Heart left ventricle (tissue), 16 donors: Measurements from ENCODE around the gene DDX42. TPM values are rescaled to one million over a fixed set of nuclear protein-coding genes. Genes with fewer than 3 reads are reported as not detected.

ENCODE experiments used
- ATAC-seq, 4 donors: fragments of 200-7000 bp; cut with Tn5 transposase; one replicate each; pipeline ENCODE4 v1.9.1; 2020 to 2022; ENCODE audit warnings: moderate library complexity in 4 of 4, mild to moderate bottlenecking in 3 of 4, moderate number of reproducible peaks in 1 of 4
- DNase-seq, 5 donors: peaks; one replicate each; pipeline ENCODE4 v3.0.0-alpha.2; 2020
- H3K27ac ChIP-seq, 12 donors: fragments of 200-600 bp; sonication (generic) in 4 of 12; one replicate each; pipeline versions ENCODE4 v1.5.0 to v1.8.0; 2016 to 2022; ENCODE audit warnings: mild to moderate bottlenecking in 2 of 12
- H3K27me3 ChIP-seq, 9 donors: fragments of 200-600 bp; sonication (generic) in 2 of 9; one replicate each; pipeline versions ENCODE4 v1.5.1 to v1.8.0; 2016 to 2022; ENCODE audit warnings: mild to moderate bottlenecking in 3 of 9
- H3K36me3 ChIP-seq, 9 donors: fragments of 200-600 bp; sonication (generic) in 2 of 9; one replicate each; pipeline versions ENCODE4 v1.5.0 to v1.8.0; 2018 to 2022; ENCODE audit warnings: mild to moderate bottlenecking in 2 of 9
- H3K4me1 ChIP-seq, 12 donors: fragments of 200-600 bp; sonication (generic) in 4 of 12; one replicate each; pipeline versions ENCODE4 v1.5.0 to v1.8.0; 2016 to 2022; ENCODE audit warnings: mild to moderate bottlenecking in 3 of 12
- H3K4me3 ChIP-seq, 12 donors: fragments of 200-600 bp; sonication (generic) in 4 of 12; one replicate each; pipeline versions ENCODE4 v1.5.0 to v1.8.0; 2017 to 2022; ENCODE audit warnings: mild to moderate bottlenecking in 9 of 12, moderate library complexity in 4 of 12
- H3K9me3 ChIP-seq, 12 donors: fragments of 200-600 bp; sonication (generic) in 4 of 12; one replicate each; pipeline versions ENCODE4 v1.5.0 to v1.8.0; 2016 to 2022; ENCODE audit warnings: mild to moderate bottlenecking in 1 of 12
- CTCF ChIP-seq, 12 donors: fragments of 200-600 bp; sonication (generic) in 4 of 12; IDR thresholded peaks; one replicate each; pipeline versions ENCODE4 v1.5.0 to v1.8.0; 2018 to 2022; ENCODE audit warnings: antibody characterized with exemption in 12 of 12, mild to moderate bottlenecking in 5 of 12
- POLR2A ChIP-seq, 2 donors: fragments of 450-650 bp; IDR thresholded peaks; one replicate each; pipeline ENCODE4 v1.6.1; 2017; ENCODE audit warnings: antibody characterized with exemption in 2 of 2, mild to moderate bottlenecking in 2 of 2, moderate library complexity in 2 of 2
- WGBS, 4 donors: extraction: QIAGEN DNeasy Blood & Tissue Kit in 2 of 4; methylation state at CpG; one replicate each; pipeline versions ENCODE4 v1.1.5 to v1.1.7; 2013 to 2018; 5-methylcytosine and 5-hydroxymethylcytosine counted together
- intact Hi-C, 10 donors: fragments of 100-400 bp; cut with DNase I; formaldehyde crosslinking; loops; one replicate each; pipeline versions ENCODE4 v1.11.1 to v1.14.2; 2022
- polyA plus RNA-seq, 2 donors: library from polyadenylated mRNA; stranded (reverse); fragments of 200-250 nt; gene quantifications; one replicate each; pipeline ENCODE4 v1.2.3, GENCODE V29; 2013
- total RNA-seq, 9 donors: library from RNA; depleted of rRNA in 2 of 9; stranded (reverse); fragments of >200 nt in 2 of 9; fragmentation: NEBNext Ultra II Directional in 3 of 9; extraction: Animal tissue kit (Norgen Biotek cat#: 25700) in 3 of 9; gene quantifications; one replicate each; pipeline versions ENCODE4 v1.1.0 to v1.2.4, GENCODE V29; 2016 to 2023
- donor health status: ischemic (EF 13 %, LVEDD 7.1; RV severe dilation, severe dysfunction).
- donor health status: healthy with polysubstance abuse.
- donor health status: DM: no; HTN: yes; CAD: no.
- donor health status: DM: no; HTN: no; CAD: no.
- donor health status: ischemic (EF 25% LVEDD 6.9; RV normal size, moderate dysfunction).
- donor health status: ischemic (EF 25% LVEDD 5.7; RV mildly dilated, moderate dysfunction).
- donor health status: healthy.
- donor health status: DM: yes; HTN: yes; CAD: no.
- donor health status: ischemic (EF 35%, LVEDD 5.7; RV mildly dilated, moderate dysfunction).
- donor health status: nonischemic (EF 11% LVEDD 7.7; RV severe dilation, severe dysfunction).
- donor health status: DM: yes; HTN: yes; CAD: no.
- donor health status: PGD.
- donor health status: ischemic (EF 29% LVEDD 5.4; RV normal size, mild dysfunction).
- donor health status: nonischemic (EF 23%, LVEDD 6.1; RV moderate dilation, normal function).

DDX42 gene
- total and polyA plus RNA-seq, 11 donors: 30.1 to 75.0 (median 56.8) TPM

- DNase-seq (no peak), ATAC-seq (no peak)
- H3K9me3 ChIP-seq: no peaks in the 10 kb centered on the region
- TF ChIP-seq CTCF (IDR thresholded peaks at IDR 0.05): no peak
- no peak for TF ChIP-seq POLR2A (IDR thresholded peaks at IDR 0.05)
- H3K27ac ChIP-seq: peak overlapping the region in 1 of 12 donors; percentile 91
- intact Hi-C loops: no loop called here
- no peaks in the 10 kb centered on the region for H3K27me3 ChIP-seq
- H3K36me3 ChIP-seq: peaks cover 0 to 75% (median 68%) of the 10 kb centered on the region in 9 donors
- WGBS, 4 donors: 88 to 98% (median 94%) methylated on average over 5 of the region's 5 CpGs
- H3K4me1 ChIP-seq: peaks cover 2 to 43% (median 28%) of the 10 kb centered on the region in 12 donors
- no peak overlapping the region for H3K4me3 ChIP-seq
These were observed 56.3 kb downstream of the DDX42 start for GRCh38 chr17:63830278-63830677.

- 84 to 91% (median 88%) methylated on average over 15 of the region's 15 CpGs for WGBS, 4 donors
- no peak overlapping the region for H3K27ac ChIP-seq
These were observed 57.0 kb downstream of the DDX42 start for GRCh38 chr17:63830904-63831491.

GRCh38 chr17:63831505-63831904 lies 57.5 kb downstream of the DDX42 start:
- Histone ChIP-seq H3K27ac (no peak overlapping the region), H3K4me1 (peaks cover 0 to 33% (median 18%) of the 10 kb centered on the region in 12 donors), H3K27me3 (no peaks in the 10 kb centered on the region), H3K36me3 (peaks cover 0 to 82% (median 75%) of the 10 kb centered on the region in 9 donors), H3K4me3 (no peak overlapping the region), H3K9me3 (no peaks in the 10 kb centered on the region)
- intact Hi-C loops: no loop called here
- DNase-seq (no peak), ATAC-seq (no peak)
- WGBS, 4 donors: 77 to 86% (median 77%) methylated on average over 5 to 8 of the region's 8 CpGs
- no peak for TF ChIP-seq POLR2A (IDR thresholded peaks at IDR 0.05)
- no peak for TF ChIP-seq CTCF (IDR thresholded peaks at IDR 0.05)

More at GRCh38 chr17:63830904-63831491, 57.0 kb downstream of the DDX42 start:
- no peak for ATAC-seq
- DNase-seq: no peak
- Histone ChIP-seq H3K4me3 (no peak overlapping the region), H3K4me1 (peaks cover 2 to 38% (median 22%) of the 10 kb centered on the region in 12 donors), H3K36me3 (peaks cover 0 to 77% (median 70%) of the 10 kb centered on the region in 9 donors), H3K9me3 (no peaks in the 10 kb centered on the region), H3K27me3 (no peaks in the 10 kb centered on the region)
- TF ChIP-seq CTCF (IDR thresholded peaks at IDR 0.05) (no peak), POLR2A (IDR thresholded peaks at IDR 0.05) (no peak)
- intact Hi-C loops: no loop called here

- DNase-seq: no peak
- H3K36me3 ChIP-seq: peaks cover 0 to 87% (median 80%) of the 10 kb centered on the region in 9 donors
- H3K4me3 ChIP-seq: no peak overlapping the region
- H3K4me1 ChIP-seq: peaks cover 0 to 34% (median 18%) of the 10 kb centered on the region in 12 donors
- no peak overlapping the region for H3K27ac ChIP-seq
- no peak for TF ChIP-seq CTCF (IDR thresholded peaks at IDR 0.05)
- TF ChIP-seq POLR2A (IDR thresholded peaks at IDR 0.05): no peak
- H3K27me3 ChIP-seq: no peaks in the 10 kb centered on the region
- no peak for ATAC-seq
- WGBS, 4 donors: 85 to 92% (median 88%) methylated on average over 5 of the region's 5 CpGs
- intact Hi-C loops: no loop called here
- H3K9me3 ChIP-seq: no peaks in the 10 kb centered on the region
These were observed 58.0 kb downstream of the DDX42 start for GRCh38 chr17:63832014-63832413.
